ENCODE data around the gene MMP25. TPM values are rescaled to one million over a fixed set of nuclear protein-coding genes. Genes with fewer than 3 reads are reported as not detected.

Gene MMP25
- total and polyA plus RNA-seq, 9 of the 15 experiments (the other 6 are each of a cell fraction or from before 2014, with no cell fraction given): 0.03 to 0.04 TPM; not detected in 7

- TF ChIP-seq, protein P1, sequence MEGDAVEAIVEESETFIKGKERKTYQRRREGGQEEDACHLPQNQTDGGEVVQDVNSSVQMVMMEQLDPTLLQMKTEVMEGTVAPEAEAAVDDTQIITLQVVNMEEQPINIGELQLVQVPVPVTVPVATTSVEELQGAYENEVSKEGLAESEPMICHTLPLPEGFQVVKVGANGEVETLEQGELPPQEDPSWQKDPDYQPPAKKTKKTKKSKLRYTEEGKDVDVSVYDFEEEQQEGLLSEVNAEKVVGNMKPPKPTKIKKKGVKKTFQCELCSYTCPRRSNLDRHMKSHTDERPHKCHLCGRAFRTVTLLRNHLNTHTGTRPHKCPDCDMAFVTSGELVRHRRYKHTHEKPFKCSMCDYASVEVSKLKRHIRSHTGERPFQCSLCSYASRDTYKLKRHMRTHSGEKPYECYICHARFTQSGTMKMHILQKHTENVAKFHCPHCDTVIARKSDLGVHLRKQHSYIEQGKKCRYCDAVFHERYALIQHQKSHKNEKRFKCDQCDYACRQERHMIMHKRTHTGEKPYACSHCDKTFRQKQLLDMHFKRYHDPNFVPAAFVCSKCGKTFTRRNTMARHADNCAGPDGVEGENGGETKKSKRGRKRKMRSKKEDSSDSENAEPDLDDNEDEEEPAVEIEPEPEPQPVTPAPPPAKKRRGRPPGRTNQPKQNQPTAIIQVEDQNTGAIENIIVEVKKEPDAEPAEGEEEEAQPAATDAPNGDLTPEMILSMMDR (IDR thresholded peaks at IDR 0.05 in 2 of 3, conservative IDR thresholded peaks at IDR 0.05 in 1 of 3; ENCODE audit: insufficient read depth in 2 of 3, low read depth in 1 of 3, low read length in 3 of 3): no peak
- TF ChIP-seq FOXP1 (CRISPR knock-in tag; IDR thresholded peaks at IDR 0.05) (no peak), RBBP5 (IDR thresholded peaks at IDR 0.05; ENCODE audit: borderline replicate concordance, insufficient read depth, low read length, poor library complexity, severe bottlenecking) (peak; percentile 61), ZNF668 (CRISPR knock-in tag; IDR thresholded peaks at IDR 0.05) (no peak), TCF3 (CRISPR knock-in tag; IDR thresholded peaks at IDR 0.05) (peak; percentile 21; the same call in 1 of the 2 replicates), TRIM25 (IDR thresholded peaks at IDR 0.05; ENCODE audit: borderline replicate concordance) (no peak), TAF9B (IDR thresholded peaks at IDR 0.05; ENCODE audit: partially characterized antibody) (no peak), ETS2 (tag; IDR thresholded peaks at IDR 0.05; ENCODE audit: borderline replicate concordance, poor library complexity, severe bottlenecking) (no peak)
- TF ChIP-seq, protein P2, sequence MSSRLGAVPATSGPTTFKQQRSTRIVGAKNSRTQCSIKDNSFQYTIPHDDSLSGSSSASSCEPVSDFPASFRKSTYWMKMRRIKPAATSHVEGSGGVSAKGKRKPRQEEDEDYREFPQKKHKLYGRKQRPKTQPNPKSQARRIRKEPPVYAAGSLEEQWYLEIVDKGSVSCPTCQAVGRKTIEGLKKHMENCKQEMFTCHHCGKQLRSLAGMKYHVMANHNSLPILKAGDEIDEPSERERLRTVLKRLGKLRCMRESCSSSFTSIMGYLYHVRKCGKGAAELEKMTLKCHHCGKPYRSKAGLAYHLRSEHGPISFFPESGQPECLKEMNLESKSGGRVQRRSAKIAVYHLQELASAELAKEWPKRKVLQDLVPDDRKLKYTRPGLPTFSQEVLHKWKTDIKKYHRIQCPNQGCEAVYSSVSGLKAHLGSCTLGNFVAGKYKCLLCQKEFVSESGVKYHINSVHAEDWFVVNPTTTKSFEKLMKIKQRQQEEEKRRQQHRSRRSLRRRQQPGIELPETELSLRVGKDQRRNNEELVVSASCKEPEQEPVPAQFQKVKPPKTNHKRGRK (tag; IDR thresholded peaks at IDR 0.05): no peak
- TF ChIP-seq, protein P3, sequence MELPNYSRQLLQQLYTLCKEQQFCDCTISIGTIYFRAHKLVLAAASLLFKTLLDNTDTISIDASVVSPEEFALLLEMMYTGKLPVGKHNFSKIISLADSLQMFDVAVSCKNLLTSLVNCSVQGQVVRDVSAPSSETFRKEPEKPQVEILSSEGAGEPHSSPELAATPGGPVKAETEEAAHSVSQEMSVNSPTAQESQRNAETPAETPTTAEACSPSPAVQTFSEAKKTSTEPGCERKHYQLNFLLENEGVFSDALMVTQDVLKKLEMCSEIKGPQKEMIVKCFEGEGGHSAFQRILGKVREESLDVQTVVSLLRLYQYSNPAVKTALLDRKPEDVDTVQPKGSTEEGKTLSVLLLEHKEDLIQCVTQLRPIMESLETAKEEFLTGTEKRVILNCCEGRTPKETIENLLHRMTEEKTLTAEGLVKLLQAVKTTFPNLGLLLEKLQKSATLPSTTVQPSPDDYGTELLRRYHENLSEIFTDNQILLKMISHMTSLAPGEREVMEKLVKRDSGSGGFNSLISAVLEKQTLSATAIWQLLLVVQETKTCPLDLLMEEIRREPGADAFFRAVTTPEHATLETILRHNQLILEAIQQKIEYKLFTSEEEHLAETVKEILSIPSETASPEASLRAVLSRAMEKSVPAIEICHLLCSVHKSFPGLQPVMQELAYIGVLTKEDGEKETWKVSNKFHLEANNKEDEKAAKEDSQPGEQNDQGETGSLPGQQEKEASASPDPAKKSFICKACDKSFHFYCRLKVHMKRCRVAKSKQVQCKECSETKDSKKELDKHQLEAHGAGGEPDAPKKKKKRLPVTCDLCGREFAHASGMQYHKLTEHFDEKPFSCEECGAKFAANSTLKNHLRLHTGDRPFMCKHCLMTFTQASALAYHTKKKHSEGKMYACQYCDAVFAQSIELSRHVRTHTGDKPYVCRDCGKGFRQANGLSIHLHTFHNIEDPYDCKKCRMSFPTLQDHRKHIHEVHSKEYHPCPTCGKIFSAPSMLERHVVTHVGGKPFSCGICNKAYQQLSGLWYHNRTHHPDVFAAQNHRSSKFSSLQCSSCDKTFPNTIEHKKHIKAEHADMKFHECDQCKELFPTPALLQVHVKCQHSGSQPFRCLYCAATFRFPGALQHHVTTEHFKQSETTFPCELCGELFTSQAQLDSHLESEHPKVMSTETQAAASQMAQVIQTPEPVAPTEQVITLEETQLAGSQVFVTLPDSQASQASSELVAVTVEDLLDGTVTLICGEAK (IDR thresholded peaks at IDR 0.05): peak; percentile 79
- TF ChIP-seq, protein P3 (CRISPR knock-in tag; IDR thresholded peaks at IDR 0.05): no peak
These were observed 22.5 kb upstream of the MMP25 start, which contains the start of the genes HCFC1R1 and THOC6 (continued) for GRCh38 chr16:3023669-3024478.

Measured in K562 (cell line).